SK-N-SH (cell line): ENCODE measurements around the gene PNMA6E. TPM values are rescaled to one million over a fixed set of nuclear protein-coding genes. Genes with fewer than 3 reads are reported as not detected.

Experiments used
- CTCF ChIA-PET: fragments of 300-600, 350-600 bp; formaldehyde crosslinking; extraction: SDS; loops from one replicate; lab custom pipeline; 2021; lab: Yijun Ruan, JAX
- POLR2A ChIA-PET: fragments of 350-600 bp; sonication (Branson Sonifier 250); formaldehyde crosslinking; extraction: SDS; loops from one replicate; lab custom pipeline; 2020; ENCODE audit warnings: antibody characterized with exemption, inconsistent platforms; lab: Yijun Ruan, JAX
- DNase-seq: peaks from one replicate; pipeline ENCODE4 v3.0.0; 2012
- H2AFZ ChIP-seq: fragments of 200-600 bp; sonication (generic); 2 replicates; pipeline ENCODE4 v1.8.1; 2016; ENCODE audit warnings: antibody characterized with exemption, mild to moderate bottlenecking, low read depth
- H3F3A ChIP-seq: fragments of 200-600 bp; sonication (generic); replicated peaks from 2 replicates; pipeline ENCODE3; 2016; ENCODE audit warnings: antibody characterized with exemption, mild to moderate bottlenecking; ENCODE audit not compliant: insufficient read depth
- H3K27ac ChIP-seq, 2 experiments: fragments of 200-500 bp in 1 of 2; fragments of 200-600 bp in 1 of 2; sonication (Bioruptor generic) in 1 of 2; sonication (generic), shearing (Covaris generic) in 1 of 2; 2 replicates each; pipeline versions ENCODE4 v1.5.1 to v1.6.1; 2014 to 2016; ENCODE audit warnings: low read depth in 2 of 2, inconsistent platforms in 1 of 2, low read length in 1 of 2, mild to moderate bottlenecking in 1 of 2, mixed read lengths in 1 of 2
- H3K27me3 ChIP-seq: fragments of 200-600 bp; sonication (generic), shearing (Covaris generic); 2 replicates; pipeline ENCODE4 v1.6.1; 2016; ENCODE audit warnings: mixed run types; ENCODE audit not compliant: insufficient read depth
- H3K36me3 ChIP-seq, 2 experiments: fragments of 200-500 bp in 1 of 2; fragments of 200-600 bp in 1 of 2; sonication (Bioruptor generic) in 1 of 2; sonication (generic) in 1 of 2; replicated peaks in 1 of 2; 2 replicates each; pipeline versions ENCODE3 to v1.5.1; 2014 to 2016; ENCODE audit warnings: low read length in 1 of 2, mild to moderate bottlenecking in 1 of 2; ENCODE audit not compliant: insufficient read depth in 2 of 2, control insufficient read depth in 1 of 2
- H3K4me1 ChIP-seq, 2 experiments: fragments of 200-500 bp in 1 of 2; fragments of 200-600 bp in 1 of 2; sonication (Bioruptor generic) in 1 of 2; sonication (generic), shearing (Covaris generic) in 1 of 2; 2 replicates each; pipeline versions ENCODE4 v1.5.1 to v1.6.1; 2014 to 2016; ENCODE audit warnings: low read depth in 1 of 2, low read length in 1 of 2, mixed run types in 1 of 2; ENCODE audit not compliant: insufficient read depth in 2 of 2, control insufficient read depth in 1 of 2
- H3K4me2 ChIP-seq: fragments of 200-600 bp; sonication (generic), shearing (Covaris generic); 2 replicates; pipeline ENCODE4 v1.6.1; 2017; ENCODE audit warnings: mixed run types
- H3K4me3 ChIP-seq, 2 experiments: fragments of 200-500 bp in 1 of 2; fragments of 200-600 bp in 1 of 2; sonication (Bioruptor generic) in 1 of 2; sonication (generic), shearing (Covaris generic) in 1 of 2; 2 replicates each; pipeline versions ENCODE4 v1.5.1 to v1.8.1; 2014 to 2016; ENCODE audit warnings: low read depth in 2 of 2, inconsistent platforms in 1 of 2, low read length in 1 of 2, mild to moderate bottlenecking in 1 of 2, mixed read lengths in 1 of 2, moderate library complexity in 1 of 2
- H3K79me2 ChIP-seq: fragments of 200-600 bp; sonication (generic); 2 replicates; pipeline ENCODE4 v1.8.1; 2017; ENCODE audit warnings: mild to moderate bottlenecking; ENCODE audit not compliant: insufficient read depth
- H3K9ac ChIP-seq: fragments of 200-600 bp; sonication (generic); 2 replicates; pipeline ENCODE4 v1.6.1; 2017; ENCODE audit warnings: mixed run types
- H3K9me2 ChIP-seq: fragments of 200-600 bp; sonication (generic); 2 replicates; pipeline ENCODE4 v1.6.1; 2017; ENCODE audit warnings: mixed run types
- H3K9me3 ChIP-seq: fragments of 200-600 bp; sonication (generic); 2 replicates; pipeline ENCODE4 v1.6.1; 2017; ENCODE audit warnings: mixed run types, mild to moderate bottlenecking, moderate library complexity
- H4K20me1 ChIP-seq: fragments of 200-600 bp; sonication (generic); 2 replicates; pipeline ENCODE4 v1.6.1; 2017; ENCODE audit warnings: mild to moderate bottlenecking, mixed run types; ENCODE audit not compliant: insufficient read depth
- CHD2 ChIP-seq: fragments of 150-350 bp; IDR thresholded peaks from 2 replicates; pipeline ENCODE4 v1.6.1; 2018; ENCODE audit warnings: low read length; ENCODE audit not compliant: partially characterized antibody
- FOSL2 ChIP-seq: IDR thresholded peaks from 2 replicates; pipeline ENCODE4 v1.4.0; 2012; ENCODE audit warnings: low read depth, mild to moderate bottlenecking, moderate library complexity, borderline replicate concordance
- FOXJ3 ChIP-seq: sonication (generic); formaldehyde crosslinking; IDR thresholded peaks from 2 replicates; pipeline ENCODE4 v1.5.1; 2020; ENCODE audit warnings: mild to moderate bottlenecking, missing genetic modification reagents
- FOXM1 ChIP-seq: IDR thresholded peaks from 2 replicates; pipeline ENCODE4 v1.4.0; 2012; ENCODE audit warnings: low read depth, mild to moderate bottlenecking
- GABPA ChIP-seq: IDR thresholded peaks from 2 replicates; pipeline ENCODE4 v1.4.0; 2012; ENCODE audit warnings: low read depth, mild to moderate bottlenecking
- JUND ChIP-seq: IDR thresholded peaks from 2 replicates; pipeline ENCODE4 v1.4.0; 2012
- MXI1 ChIP-seq: IDR thresholded peaks from 2 replicates; pipeline ENCODE4 v1.6.1; 2012; ENCODE audit warnings: mild to moderate bottlenecking, low read depth, low read length, improper control_type of control experiment
- NRF1 ChIP-seq: IDR thresholded peaks from 2 replicates; pipeline ENCODE4 v1.6.1; 2012; ENCODE audit warnings: low read depth, mild to moderate bottlenecking, low read length
- POLR2AphosphoS5 ChIP-seq: IDR thresholded peaks from 2 replicates; pipeline ENCODE4 v1.6.1; 2012; ENCODE audit warnings: low read depth, low read length
- SIN3A ChIP-seq: IDR thresholded peaks from 2 replicates; pipeline ENCODE4 v1.6.1; 2012; ENCODE audit warnings: low read depth, mild to moderate bottlenecking, low read length, moderate library complexity, borderline replicate concordance
- TAF1 ChIP-seq: IDR thresholded peaks from 2 replicates; pipeline ENCODE4 v1.6.1; 2012; ENCODE audit warnings: low read depth, mild to moderate bottlenecking, low read length, moderate library complexity, borderline replicate concordance
- TEAD4 ChIP-seq: IDR thresholded peaks from 2 replicates; pipeline ENCODE4 v1.4.0; 2012; ENCODE audit warnings: mild to moderate bottlenecking, borderline replicate concordance; ENCODE audit not compliant: insufficient read depth
- YY1 ChIP-seq: IDR thresholded peaks from 2 replicates; pipeline ENCODE4 v1.4.0; 2012; ENCODE audit warnings: low read depth, mild to moderate bottlenecking
- WGBS: methylation state at CpG from one replicate; pipeline ENCODE4 v1.1.6; 2017; ENCODE audit warnings: low lambda C conversion rate; 5-methylcytosine and 5-hydroxymethylcytosine counted together
- polyA plus RNA-seq, 3 experiments: library from polyadenylated mRNA; depleted of rRNA; stranded (reverse); fragments of >200 nt; gene quantifications; 2 replicates each; pipeline ENCODE4 v1.2.3, GENCODE V29; 2012
- TF ChIP-seq, protein P1 (sequence below): fragments of 200-600 bp; sonication (generic); IDR thresholded peaks from 2 replicates; pipeline ENCODE4 v1.6.1; 2017; ENCODE audit warnings: antibody characterized with exemption, mild to moderate bottlenecking, moderate library complexity
- TF ChIP-seq, protein P2 (sequence below): IDR thresholded peaks from 2 replicates; pipeline ENCODE4 v1.6.1; 2012; ENCODE audit warnings: mild to moderate bottlenecking, low read depth, low read length, moderate library complexity

Gene PNMA6E
- polyA plus RNA-seq, 1 of the 3 experiments (the other 2 are of a cell fraction) = not detected

DNA sequence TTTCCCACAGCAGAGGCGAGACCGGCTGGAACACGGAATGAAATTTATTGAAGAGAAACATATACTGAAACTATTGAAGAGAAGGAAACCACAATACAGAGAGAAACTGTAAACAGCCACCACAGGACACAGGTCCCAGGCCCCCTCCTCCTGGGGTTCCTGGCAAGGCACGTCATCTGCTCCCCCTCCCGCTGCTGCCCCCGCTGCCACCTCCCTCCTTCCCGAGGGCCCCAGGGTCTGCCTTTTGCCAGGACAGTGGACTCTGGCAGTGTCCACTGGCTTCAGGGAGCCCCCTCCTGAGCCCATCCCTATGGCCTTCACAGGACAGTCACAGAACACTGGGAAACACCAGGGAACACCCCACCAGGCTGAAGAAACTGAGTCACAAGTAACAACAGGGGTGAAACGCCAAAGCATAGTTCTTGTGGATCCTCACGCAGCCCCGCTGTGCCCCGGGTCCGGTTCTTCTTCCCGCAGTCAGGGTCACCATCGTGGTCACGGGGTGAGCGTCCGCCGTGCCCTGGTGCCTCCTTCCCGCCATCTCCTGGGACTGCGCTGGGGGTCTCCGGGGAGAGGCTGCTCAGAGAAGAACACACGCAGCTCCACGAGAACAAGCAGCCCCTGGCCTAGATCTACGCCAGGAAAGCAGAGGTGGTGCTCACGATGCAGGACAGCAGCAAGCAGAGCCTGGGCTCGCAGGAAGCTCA is 5.4 kb downstream of the PNMA6E start:
- POLR2A ChIA-PET = no interaction called here

DNA sequence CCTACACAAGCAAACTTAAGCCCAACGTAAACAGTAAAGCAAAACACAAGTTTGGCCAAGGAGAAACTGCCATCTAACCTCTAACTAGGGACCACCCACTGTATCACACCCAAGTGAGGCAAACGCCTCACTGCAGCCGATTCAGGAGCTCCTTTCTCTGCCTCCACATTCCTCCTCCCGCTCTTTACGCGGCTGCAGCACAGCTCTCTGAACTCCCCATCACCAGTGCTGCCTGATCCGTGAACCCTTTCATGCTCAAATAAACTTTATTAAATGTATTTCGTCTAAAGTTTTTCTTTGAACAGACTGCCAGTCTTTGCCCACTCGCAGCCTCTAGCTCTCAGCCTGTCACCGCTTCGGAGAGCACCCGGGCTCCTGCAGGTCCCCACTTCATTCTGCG is 6.5 kb downstream of the PNMA6E start:
- Histone ChIP-seq H3K79me2 (no peaks in the 10 kb centered on the region), H3K9ac (no peak overlapping the region), H3K9me3 (no peaks in the 10 kb centered on the region), H3K4me2 (no peak overlapping the region), H3F3A (peaks cover 4% of the 10 kb centered on the region), H3K4me1 (no peaks in the 10 kb centered on the region), H3K27ac (no peak overlapping the region), H3K27me3 (peaks cover 21% of the 10 kb centered on the region), H3K4me3 (no peak overlapping the region), H4K20me1 (no peaks in the 10 kb centered on the region), H2AFZ (no peak overlapping the region), H3K36me3 (no peaks in the 10 kb centered on the region), H3K9me2 (no peaks in the 10 kb centered on the region)
- DNase-seq = no peak
- TF ChIP-seq MXI1 (no peak), TEAD4 (no peak), FOSL2 (no peak), NRF1 (no peak), FOXJ3 (CRISPR knock-in tag) (no peak), CHD2 (no peak)
- CTCF ChIA-PET = no interaction called here
- 23% methylated on average over 13 of the region's 13 CpGs for WGBS
- POLR2A ChIA-PET = no interaction called here

More for the DNA sequence above, 5.4 kb downstream of the PNMA6E start:
- 42% methylated on average over 10 of the region's 26 CpGs for WGBS
- H2AFZ ChIP-seq = no peak overlapping the region
- no peaks in the 10 kb centered on the region for H3K79me2 ChIP-seq
- peaks cover 21% of the 10 kb centered on the region for H3K27me3 ChIP-seq
- TF ChIP-seq GABPA (no peak), YY1 (no peak), JUND (no peak), TAF1 (no peak), SIN3A (no peak), FOXM1 (no peak), POLR2AphosphoS5 (no peak)
- TF ChIP-seq, protein P1, sequence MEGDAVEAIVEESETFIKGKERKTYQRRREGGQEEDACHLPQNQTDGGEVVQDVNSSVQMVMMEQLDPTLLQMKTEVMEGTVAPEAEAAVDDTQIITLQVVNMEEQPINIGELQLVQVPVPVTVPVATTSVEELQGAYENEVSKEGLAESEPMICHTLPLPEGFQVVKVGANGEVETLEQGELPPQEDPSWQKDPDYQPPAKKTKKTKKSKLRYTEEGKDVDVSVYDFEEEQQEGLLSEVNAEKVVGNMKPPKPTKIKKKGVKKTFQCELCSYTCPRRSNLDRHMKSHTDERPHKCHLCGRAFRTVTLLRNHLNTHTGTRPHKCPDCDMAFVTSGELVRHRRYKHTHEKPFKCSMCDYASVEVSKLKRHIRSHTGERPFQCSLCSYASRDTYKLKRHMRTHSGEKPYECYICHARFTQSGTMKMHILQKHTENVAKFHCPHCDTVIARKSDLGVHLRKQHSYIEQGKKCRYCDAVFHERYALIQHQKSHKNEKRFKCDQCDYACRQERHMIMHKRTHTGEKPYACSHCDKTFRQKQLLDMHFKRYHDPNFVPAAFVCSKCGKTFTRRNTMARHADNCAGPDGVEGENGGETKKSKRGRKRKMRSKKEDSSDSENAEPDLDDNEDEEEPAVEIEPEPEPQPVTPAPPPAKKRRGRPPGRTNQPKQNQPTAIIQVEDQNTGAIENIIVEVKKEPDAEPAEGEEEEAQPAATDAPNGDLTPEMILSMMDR = no peak
- TF ChIP-seq, protein P2, sequence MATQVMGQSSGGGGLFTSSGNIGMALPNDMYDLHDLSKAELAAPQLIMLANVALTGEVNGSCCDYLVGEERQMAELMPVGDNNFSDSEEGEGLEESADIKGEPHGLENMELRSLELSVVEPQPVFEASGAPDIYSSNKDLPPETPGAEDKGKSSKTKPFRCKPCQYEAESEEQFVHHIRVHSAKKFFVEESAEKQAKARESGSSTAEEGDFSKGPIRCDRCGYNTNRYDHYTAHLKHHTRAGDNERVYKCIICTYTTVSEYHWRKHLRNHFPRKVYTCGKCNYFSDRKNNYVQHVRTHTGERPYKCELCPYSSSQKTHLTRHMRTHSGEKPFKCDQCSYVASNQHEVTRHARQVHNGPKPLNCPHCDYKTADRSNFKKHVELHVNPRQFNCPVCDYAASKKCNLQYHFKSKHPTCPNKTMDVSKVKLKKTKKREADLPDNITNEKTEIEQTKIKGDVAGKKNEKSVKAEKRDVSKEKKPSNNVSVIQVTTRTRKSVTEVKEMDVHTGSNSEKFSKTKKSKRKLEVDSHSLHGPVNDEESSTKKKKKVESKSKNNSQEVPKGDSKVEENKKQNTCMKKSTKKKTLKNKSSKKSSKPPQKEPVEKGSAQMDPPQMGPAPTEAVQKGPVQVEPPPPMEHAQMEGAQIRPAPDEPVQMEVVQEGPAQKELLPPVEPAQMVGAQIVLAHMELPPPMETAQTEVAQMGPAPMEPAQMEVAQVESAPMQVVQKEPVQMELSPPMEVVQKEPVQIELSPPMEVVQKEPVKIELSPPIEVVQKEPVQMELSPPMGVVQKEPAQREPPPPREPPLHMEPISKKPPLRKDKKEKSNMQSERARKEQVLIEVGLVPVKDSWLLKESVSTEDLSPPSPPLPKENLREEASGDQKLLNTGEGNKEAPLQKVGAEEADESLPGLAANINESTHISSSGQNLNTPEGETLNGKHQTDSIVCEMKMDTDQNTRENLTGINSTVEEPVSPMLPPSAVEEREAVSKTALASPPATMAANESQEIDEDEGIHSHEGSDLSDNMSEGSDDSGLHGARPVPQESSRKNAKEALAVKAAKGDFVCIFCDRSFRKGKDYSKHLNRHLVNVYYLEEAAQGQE = no peak
- H3K4me2 ChIP-seq = no peak overlapping the region
- H3K9me3 ChIP-seq = no peaks in the 10 kb centered on the region
- H3K27ac ChIP-seq = no peak overlapping the region
- no peaks in the 10 kb centered on the region for H3K4me1 ChIP-seq
- no peaks in the 10 kb centered on the region for H3K9me2 ChIP-seq
- H3F3A ChIP-seq = peaks cover 3% of the 10 kb centered on the region
- no peak overlapping the region for H3K4me3 ChIP-seq
- DNase-seq = no peak
- CTCF ChIA-PET = no interaction called here
- no peaks in the 10 kb centered on the region for H4K20me1 ChIP-seq
- no peaks in the 10 kb centered on the region for H3K36me3 ChIP-seq
- no peak overlapping the region for H3K9ac ChIP-seq
